ENCODE measurements around the gene ACTN4.

GRCh38 chr19:38644719-38645118 is 2.7 kb upstream of the ACTN4 start:
- TF ChIP-seq CTCF (IDR thresholded peaks at IDR 0.05) (no peak), EP300 (IDR thresholded peaks at IDR 0.05) (no peak)
